GM12878 (cell line): ENCODE data around the gene MEGF6. TPM values are rescaled to one million over a fixed set of nuclear protein-coding genes. Genes with fewer than 3 reads are reported as not detected.

Experiments
- ATAC-seq: fragments of 200-7000 bp; cut with Tn5 transposase; 3 replicates; pipeline ENCODE4 v1.9.1; 2020; ENCODE audit warnings: mild to moderate bottlenecking, moderate library complexity
- BruUV-seq: library from RNA; stranded (reverse); fragments of 400-500 nt; replicated peaks from 2 replicates; lab custom pipeline; 2021; lab: Mats Ljungman, UMichigan
- CTCF ChIA-PET: fragments of 300-600 bp; sonication (Branson Sonifier 250); formaldehyde crosslinking; extraction: SDS; loops from one replicate; lab custom pipeline; 2021; ENCODE audit warnings: inconsistent platforms; lab: Yijun Ruan, JAX
- POLR2A ChIA-PET: fragments of 350-600 bp; formaldehyde crosslinking; extraction: SDS; loops from one replicate; lab custom pipeline; 2021; ENCODE audit warnings: inconsistent platforms; lab: Charles Lee
- RAD21 ChIA-PET: fragments of 300-600 bp; sonication (Branson Sonifier 250); formaldehyde crosslinking; loops from one replicate; lab custom pipeline; 2023; ENCODE audit warnings: antibody characterized with exemption; ENCODE audit not compliant: unreplicated experiment; lab: Charles Lee
- SMC1A ChIA-PET: fragments of 300-600 bp; sonication (Branson Sonifier 250); formaldehyde crosslinking; loops from one replicate; lab custom pipeline; 2023; ENCODE audit not compliant: unreplicated experiment, uncharacterized antibody; lab: Charles Lee
- DNase-seq: peaks from one replicate; pipeline ENCODE4 v3.0.0-alpha.2; 2011; ENCODE audit warnings: low read depth, low spot score
- FAIRE-seq: peaks from 3 replicates; lab custom pipeline; 2011; peaks lifted over from hg19 to GRCh38; lab: Jason Lieb, UNC
- H2AFZ ChIP-seq: 2 replicates; pipeline ENCODE4 v1.6.0; 2011; ENCODE audit warnings: low read depth, low read length, control low read depth; ENCODE audit not compliant: control insufficient read depth
- H3K27ac ChIP-seq: 2 replicates; pipeline ENCODE4 v1.5.1; 2011; ENCODE audit warnings: control low read depth; ENCODE audit not compliant: control insufficient read depth, insufficient read depth
- H3K27me3 ChIP-seq, 2 experiments: replicated peaks in 1 of 2; 2 replicates each; pipeline versions ENCODE4 v1.6.0 to v1.6.1; 2011; ENCODE audit warnings: low read length in 1 of 2; ENCODE audit not compliant: control insufficient read depth in 2 of 2, insufficient read depth in 2 of 2
- H3K36me3 ChIP-seq, 2 experiments: 2 replicates each; pipeline ENCODE4 v1.5.1; 2011; ENCODE audit warnings: low read length in 1 of 2; ENCODE audit not compliant: control insufficient read depth in 2 of 2, insufficient read depth in 2 of 2
- H3K4me1 ChIP-seq: 2 replicates; pipeline ENCODE4 v1.6.1; 2011; ENCODE audit warnings: mild to moderate bottlenecking, low read length, moderate library complexity, mixed read lengths; ENCODE audit not compliant: control insufficient read depth, insufficient read depth
- H3K4me2 ChIP-seq: 2 replicates; pipeline ENCODE4 v1.6.0; 2011; ENCODE audit warnings: control low read depth; ENCODE audit not compliant: control insufficient read depth, insufficient read depth
- H3K4me3 ChIP-seq: fragments of 200-600 bp; sonication (generic); 2 replicates; pipeline ENCODE4 v1.5.1; 2016
- H3K79me2 ChIP-seq: 2 replicates; pipeline ENCODE4 v1.6.0; 2011; ENCODE audit warnings: low read length; ENCODE audit not compliant: control insufficient read depth, insufficient read depth
- H3K9ac ChIP-seq: 2 replicates; pipeline ENCODE4 v1.8.0; 2011; ENCODE audit warnings: low read length, control low read depth, mixed read lengths; ENCODE audit not compliant: control insufficient read depth, insufficient read depth
- H3K9me3 ChIP-seq: replicated peaks from 3 replicates; pipeline ENCODE4 v1.5.1; 2011; ENCODE audit warnings: mild to moderate bottlenecking, low read length; ENCODE audit not compliant: control insufficient read depth, insufficient read depth
- H4K20me1 ChIP-seq: 2 replicates; pipeline ENCODE4 v1.6.0; 2011; ENCODE audit not compliant: control insufficient read depth, insufficient read depth
- BMI1 ChIP-seq: fragments of 450-650 bp; IDR thresholded peaks from 2 replicates; pipeline ENCODE4 v1.6.1; 2016; ENCODE audit warnings: mild to moderate bottlenecking, moderate library complexity, borderline replicate concordance
- DPF2 ChIP-seq: fragments of 450-650 bp; IDR thresholded peaks from 2 replicates; pipeline ENCODE4 v1.6.1; 2017; ENCODE audit warnings: mild to moderate bottlenecking
- GABPA ChIP-seq: IDR thresholded peaks from 2 replicates; pipeline ENCODE4 v1.6.1; 2014; ENCODE audit warnings: antibody characterized with exemption, low read depth, mild to moderate bottlenecking, inconsistent platforms
- HDAC2 ChIP-seq: fragments of 200-600 bp; sonication (generic); IDR thresholded peaks from 2 replicates; pipeline ENCODE4 v1.6.1; 2017
- HSF1 ChIP-seq: fragments of 150-350 bp; IDR thresholded peaks from 2 replicates; pipeline ENCODE4 v1.6.1; 2014; ENCODE audit warnings: mild to moderate bottlenecking, low read depth, low read length
- NBN ChIP-seq: fragments of 450-650 bp; IDR thresholded peaks from 2 replicates; pipeline ENCODE4 v1.6.1; 2016
- NFXL1 ChIP-seq: fragments of 450-650 bp; IDR thresholded peaks from 2 replicates; pipeline ENCODE4 v1.6.1; 2017; ENCODE audit warnings: antibody characterized with exemption, mild to moderate bottlenecking, borderline replicate concordance
- NR2C1 ChIP-seq: fragments of 450-650 bp; IDR thresholded peaks from 2 replicates; pipeline ENCODE4 v1.6.1; 2017; ENCODE audit warnings: antibody characterized with exemption, mild to moderate bottlenecking, moderate library complexity
- PML ChIP-seq: IDR thresholded peaks from 2 replicates; pipeline ENCODE4 v1.6.1; 2012; ENCODE audit warnings: low read length, inconsistent platforms
- RAD51 ChIP-seq: fragments of 450-650 bp; IDR thresholded peaks from 2 replicates; pipeline ENCODE4 v1.6.1; 2016; ENCODE audit warnings: moderate library complexity, mild to moderate bottlenecking, inconsistent platforms
- SUZ12 ChIP-seq: fragments of 200-600 bp; sonication (generic); IDR thresholded peaks from one replicate; pipeline ENCODE4 v1.6.1; 2018; ENCODE audit warnings: antibody characterized with exemption, mild to moderate bottlenecking; ENCODE audit not compliant: unreplicated experiment
- USF2 ChIP-seq: IDR thresholded peaks from 2 replicates; pipeline ENCODE4 v1.6.1; 2011; ENCODE audit warnings: low read depth, low read length, improper control_type of control experiment, borderline replicate concordance
- WRNIP1 ChIP-seq: IDR thresholded peaks from 2 replicates; pipeline ENCODE4 v1.6.1; 2011; ENCODE audit warnings: low read depth, low read length, improper control_type of control experiment, borderline replicate concordance
- ZSCAN29 ChIP-seq: fragments of 450-650 bp; IDR thresholded peaks from 2 replicates; pipeline ENCODE4 v1.6.1; 2017; ENCODE audit warnings: mild to moderate bottlenecking, moderate library complexity
- WGBS: methylation state at CpG from one replicate; pipeline ENCODE4 v1.1.6; 2016; ENCODE audit warnings: low lambda C conversion rate; ENCODE audit not compliant: insufficient replicate concordance, insufficient coverage; ENCODE audit errors: missing lambda C conversion rate; 5-methylcytosine and 5-hydroxymethylcytosine counted together
- in situ Hi-C: fragments of 300-500 bp; cut with MboI; formaldehyde crosslinking; loops from 9 replicates; pipeline ENCODE4 v1.14.3; 2018; ENCODE audit warnings: mixed read lengths
- intact Hi-C: fragments of 100-400 bp; cut with micrococcal nuclease; formaldehyde crosslinking; loops from one replicate; pipeline ENCODE4 v1.14.2; 2022; ENCODE audit not compliant: unreplicated experiment
- polyA plus RNA-seq, 11 experiments: library from polyadenylated mRNA; depleted of rRNA in 4 of 11; unstranded in 6 of 11; stranded (reverse) in 5 of 11; fragments of >200 nt; fragmentation: Nextera tagmentation in 4 of 11; fragmentation: Illumina TruSeq in 1 of 11; extraction: Ambion mirVana in 4 of 11; extraction: Trizol in 1 of 11; gene quantifications; 1 replicate in 1 of 11; 2 replicates in 10 of 11; pipeline versions ENCODE4 v1.2.1 to v1.2.3, GENCODE V29; 2011 to 2016; ENCODE audit warnings: inconsistent platforms in 2 of 11, missing spikeins in 2 of 11, low read depth in 1 of 11
- total RNA-seq, 4 experiments: library from RNA; depleted of rRNA in 3 of 4; stranded (reverse); fragments of >200 nt in 3 of 4; fragmentation: Illumina TruSeq in 1 of 4; extraction: Trizol in 1 of 4; gene quantifications; 2 replicates each; pipeline versions ENCODE4 v1.2.1 to v1.2.3, GENCODE V29; 2013 to 2021
- TF ChIP-seq, protein P1 (sequence below): IDR thresholded peaks from 2 replicates; pipeline ENCODE4 v1.6.1; 2012; ENCODE audit warnings: low read depth, low read length, improper control_type of control experiment
- TF ChIP-seq, protein P2 (sequence below): IDR thresholded peaks from 2 replicates; pipeline ENCODE4 v1.6.1; 2011; ENCODE audit warnings: borderline replicate concordance, low read depth, mild to moderate bottlenecking, moderate library complexity, mixed read lengths, low read length; ENCODE audit not compliant: insufficient read depth; ENCODE audit errors: extremely low read length

The MEGF6 gene
- total and polyA plus RNA-seq, 10 of the 15 experiments (the other 5 are each of a cell fraction or from before 2014, with no cell fraction given): 0.03 to 0.41 TPM; not detected in 8

- Histone ChIP-seq H3K79me2 (no peaks in the 10 kb centered on the region), H2AFZ (no peak overlapping the region), H3K9ac (no peak overlapping the region), H3K36me3 (no peaks in the 10 kb centered on the region), H3K4me3 (no peak overlapping the region), H3K4me2 (no peak overlapping the region), H3K4me1 (no peaks in the 10 kb centered on the region), H3K9me3 (no peaks in the 10 kb centered on the region), H3K27me3 (no peaks in the 10 kb centered on the region; a peak in 1 of 4 replicates), H3K27ac (no peak overlapping the region), H4K20me1 (no peaks in the 10 kb centered on the region)
- SMC1A ChIA-PET: no interaction called here
- no TSS peak for BruUV-seq
- in situ Hi-C loops (no loop called here), intact Hi-C loops (no loop called here)
- FAIRE-seq (no peak), DNase-seq (no peak), ATAC-seq (no peak)
- WGBS: 16% methylated on average over 10 of the region's 10 CpGs
- TF ChIP-seq DPF2 (no peak), RAD51 (no peak), NR2C1 (no peak), ZSCAN29 (no peak)
- TF ChIP-seq, protein P1, sequence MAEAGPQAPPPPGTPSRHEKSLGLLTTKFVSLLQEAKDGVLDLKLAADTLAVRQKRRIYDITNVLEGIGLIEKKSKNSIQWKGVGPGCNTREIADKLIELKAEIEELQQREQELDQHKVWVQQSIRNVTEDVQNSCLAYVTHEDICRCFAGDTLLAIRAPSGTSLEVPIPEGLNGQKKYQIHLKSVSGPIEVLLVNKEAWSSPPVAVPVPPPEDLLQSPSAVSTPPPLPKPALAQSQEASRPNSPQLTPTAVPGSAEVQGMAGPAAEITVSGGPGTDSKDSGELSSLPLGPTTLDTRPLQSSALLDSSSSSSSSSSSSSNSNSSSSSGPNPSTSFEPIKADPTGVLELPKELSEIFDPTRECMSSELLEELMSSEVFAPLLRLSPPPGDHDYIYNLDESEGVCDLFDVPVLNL: no peak
- RAD21 ChIA-PET: no interaction called here
- POLR2A ChIA-PET: no interaction called here
- CTCF ChIA-PET: no interaction called here
Measured at GRCh38 chr1:3551711-3552110, 59.6 kb downstream of the MEGF6 start.

DNA sequence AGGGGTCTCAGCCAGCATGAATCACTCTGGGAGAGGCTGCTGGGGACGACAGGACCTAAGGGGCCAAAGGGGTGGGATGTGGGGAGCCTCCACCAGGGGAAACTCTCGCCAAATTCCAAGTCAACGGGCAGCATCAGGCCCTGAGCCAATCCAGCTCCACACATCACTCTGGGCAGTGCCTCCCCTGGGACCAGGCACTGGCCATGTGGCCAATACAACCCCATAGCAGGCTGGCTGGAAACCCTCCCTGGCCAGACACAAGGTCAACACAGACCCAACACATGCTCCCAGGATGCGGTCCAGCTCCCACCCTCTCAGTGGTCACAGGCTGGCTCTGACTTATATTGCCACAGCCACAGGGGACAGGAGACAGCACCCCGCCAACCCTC is 60.0 kb downstream of the MEGF6 start:
- ChIA-PET POLR2A (no interaction called here), RAD21 (no interaction called here), CTCF (no interaction called here), SMC1A (no interaction called here)
- 37% methylated on average over 5 of the region's 5 CpGs for WGBS
- Histone ChIP-seq H3K79me2 (no peaks in the 10 kb centered on the region), H3K27ac (no peak overlapping the region), H3K4me2 (no peak overlapping the region), H3K4me1 (no peaks in the 10 kb centered on the region), H3K36me3 (no peaks in the 10 kb centered on the region), H3K9me3 (no peaks in the 10 kb centered on the region), H3K27me3 (no peaks in the 10 kb centered on the region; a peak in 1 of 4 replicates), H4K20me1 (no peaks in the 10 kb centered on the region), H3K4me3 (no peak overlapping the region), H3K9ac (no peak overlapping the region), H2AFZ (no peak overlapping the region)
- no TSS peak for BruUV-seq
- FAIRE-seq (no peak), DNase-seq (no peak), ATAC-seq (no peak)
- intact Hi-C loops: no loop called here
- in situ Hi-C loops: no loop called here
- TF ChIP-seq NFXL1: no peak
- TF ChIP-seq, protein P2, sequence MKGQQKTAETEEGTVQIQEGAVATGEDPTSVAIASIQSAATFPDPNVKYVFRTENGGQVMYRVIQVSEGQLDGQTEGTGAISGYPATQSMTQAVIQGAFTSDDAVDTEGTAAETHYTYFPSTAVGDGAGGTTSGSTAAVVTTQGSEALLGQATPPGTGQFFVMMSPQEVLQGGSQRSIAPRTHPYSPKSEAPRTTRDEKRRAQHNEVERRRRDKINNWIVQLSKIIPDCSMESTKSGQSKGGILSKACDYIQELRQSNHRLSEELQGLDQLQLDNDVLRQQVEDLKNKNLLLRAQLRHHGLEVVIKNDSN: no peak
- no peak for TF ChIP-seq USF2
- no peak for TF ChIP-seq HSF1
- TF ChIP-seq SUZ12: no peak
- TF ChIP-seq GABPA: no peak
- no peak for TF ChIP-seq HDAC2
- no peak for TF ChIP-seq WRNIP1
- TF ChIP-seq BMI1: no peak
- TF ChIP-seq NBN: no peak
- no peak for TF ChIP-seq PML
